Suppressor macrophage (primary cell): ENCODE data around the gene DENND1C.
"Not testable (repeated sequence)": the region's sequence is repeated elsewhere in the genome, so short reads cannot be mapped to it uniquely, and the experiment has no call there.

Source experiments
- DNase-seq, 4 experiments: peaks; one replicate each; pipeline ENCODE4 v3.0.0-alpha.2; 2020 to 2022

DENND1C gene

GRCh38 chr19:6453951-6454565 lies 27.5 kb downstream of the DENND1C start:
- DNase-seq = no peak

- DNase-seq = no peak
These were observed 28.7 kb downstream of the DENND1C start for GRCh38 chr19:6452899-6453298.

GRCh38 chr19:6452223-6452614 lies 29.4 kb downstream of the DENND1C start:
- no peak for DNase-seq

- DNase-seq = no peak
These were observed 29.9 kb downstream of the DENND1C start for GRCh38 chr19:6451583-6452222.

GRCh38 chr19:6450166-6450565 lies 31.4 kb downstream of the DENND1C start:
- peak; percentile 12 to 55 (median 32) for DNase-seq

GRCh38 chr19:6448045-6448444 lies 33.5 kb downstream of the DENND1C start:
- no peak for DNase-seq

GRCh38 chr19:6446452-6446851 lies 35.1 kb downstream of the DENND1C start:
- no peak for DNase-seq

GRCh38 chr19:6443986-6444385 lies 37.6 kb downstream of the DENND1C start:
- DNase-seq = no peak

- no peak for DNase-seq
These were observed 39.4 kb downstream of the DENND1C start for GRCh38 chr19:6442087-6442688.

- DNase-seq = no peak
These were observed 40.7 kb downstream of the DENND1C start for GRCh38 chr19:6440905-6441304.

GRCh38 chr19:6439743-6440142 lies 41.8 kb downstream of the DENND1C start:
- DNase-seq = no peak

- DNase-seq = no peak
These were observed 47.9 kb downstream of the DENND1C start, which contains the start of gene SLC25A41 for GRCh38 chr19:6433663-6434062. Gene SLC25A41, minus strand, starts transcription at chr19:6433763. Its CDS starts 70 bp downstream, at chr19:6433693.

GRCh38 chr19:6433165-6433564 lies 48.4 kb downstream of the DENND1C start:
- DNase-seq = no peak

- DNase-seq = no peak
These were observed 49.7 kb downstream of the DENND1C start for GRCh38 chr19:6431891-6432290.

- no peak for DNase-seq
These were observed 52.0 kb downstream of the DENND1C start for GRCh38 chr19:6429419-6430221.

- not testable (repeated sequence) for DNase-seq
These were observed 52.7 kb downstream of the DENND1C start for GRCh38 chr19:6428692-6429418.

- DNase-seq = no peak
These were observed 54.5 kb downstream of the DENND1C start for GRCh38 chr19:6427131-6427530.

- no peak for DNase-seq
These were observed 55.6 kb downstream of the DENND1C start for GRCh38 chr19:6425732-6426620.

- DNase-seq = peak; percentile 100
These were observed 56.5 kb downstream of the DENND1C start for GRCh38 chr19:6424939-6425731.

- peak in 3 of 4 experiments; percentile 31 to 72 (median 61) for DNase-seq
These were observed 57.2 kb downstream of the DENND1C start, which contains the start of gene KHSRP for GRCh38 chr19:6424195-6424938. Gene KHSRP, minus strand, starts transcription at chr19:6424811. Its CDS starts 110 bp downstream, at chr19:6424701.
